Keratinocyte (primary cell): ENCODE results near the gene EPS8L2. TPM values are rescaled to one million over a fixed set of nuclear protein-coding genes. Genes with fewer than 3 reads are reported as not detected.
A peak's percentile ranks its signal among the peaks of the same experiment; 100 is the strongest.

Experiments used
- DNase-seq: peaks from one replicate; pipeline ENCODE4 v3.0.0-alpha.2; 2011; ENCODE audit warnings: low read depth, missing footprints, low spot score
- FAIRE-seq: peaks from 2 replicates; lab custom pipeline; 2011; peaks lifted over from hg19 to GRCh38; lab: Jason Lieb, UNC
- H2AFZ ChIP-seq: 2 replicates; pipeline ENCODE4 v1.6.0; 2012; ENCODE audit warnings: low read length, control low read depth, inconsistent platforms; ENCODE audit not compliant: control insufficient read depth
- H3K27ac ChIP-seq: 2 replicates; pipeline ENCODE4 v1.5.1; 2011; ENCODE audit warnings: low read length; ENCODE audit not compliant: control insufficient read depth, insufficient read depth
- H3K27me3 ChIP-seq: 3 replicates; pipeline ENCODE4 v1.6.0; 2011; ENCODE audit warnings: low read length; ENCODE audit not compliant: control insufficient read depth, insufficient read depth; ENCODE audit errors: extremely low read depth
- H3K36me3 ChIP-seq, 2 experiments: 2 replicates in 1 of 2; 3 replicates in 1 of 2; pipeline ENCODE4 v1.5.1; 2011; ENCODE audit warnings: low read length in 2 of 2, mild to moderate bottlenecking in 1 of 2; ENCODE audit not compliant: control insufficient read depth in 2 of 2, insufficient read depth in 2 of 2; ENCODE audit errors: extremely low read depth in 1 of 2
- H3K4me1 ChIP-seq: 3 replicates; pipeline ENCODE4 v1.5.1; 2011; ENCODE audit warnings: low read length; ENCODE audit not compliant: control insufficient read depth, insufficient read depth; ENCODE audit errors: extremely low read depth
- H3K4me2 ChIP-seq: 3 replicates; pipeline ENCODE4 v1.6.0; 2011; ENCODE audit warnings: low read depth, low read length; ENCODE audit not compliant: control insufficient read depth, insufficient read depth; ENCODE audit errors: extremely low read depth
- H3K4me3 ChIP-seq, 3 experiments: fragments of 200-600 bp in 1 of 3; sonication (generic) in 1 of 3; 2 replicates in 2 of 3; 3 replicates in 1 of 3; pipeline ENCODE4 v1.5.1; 2011 to 2016; ENCODE audit warnings: low read length in 3 of 3, mild to moderate bottlenecking in 3 of 3, control low read depth in 2 of 3, inconsistent platforms in 1 of 3, low read depth in 1 of 3, mixed read lengths in 1 of 3, mixed run types in 1 of 3, moderate library complexity in 1 of 3; ENCODE audit not compliant: control insufficient read depth in 2 of 3, insufficient read depth in 2 of 3; ENCODE audit errors: extremely low read depth in 1 of 3
- H3K79me2 ChIP-seq: 2 replicates; pipeline ENCODE4 v1.6.0; 2012; ENCODE audit warnings: low read length; ENCODE audit not compliant: control insufficient read depth, insufficient read depth
- H3K9ac ChIP-seq: 3 replicates; pipeline ENCODE4 v1.6.0; 2011; ENCODE audit warnings: low read length; ENCODE audit not compliant: control insufficient read depth, insufficient read depth; ENCODE audit errors: extremely low read depth
- H3K9me1 ChIP-seq: 3 replicates; pipeline ENCODE4 v1.6.0; 2011; ENCODE audit warnings: low read length; ENCODE audit not compliant: control insufficient read depth, insufficient read depth; ENCODE audit errors: extremely low read depth
- H3K9me3 ChIP-seq: 2 replicates; pipeline ENCODE4 v1.5.1; 2012; ENCODE audit warnings: low read depth, low read length; ENCODE audit not compliant: control insufficient read depth
- H4K20me1 ChIP-seq: 3 replicates; pipeline ENCODE4 v1.6.0; 2011; ENCODE audit warnings: low read length; ENCODE audit not compliant: control insufficient read depth, insufficient read depth; ENCODE audit errors: extremely low read depth
- CTCF ChIP-seq, 3 experiments: IDR thresholded peaks in 1 of 3; conservative IDR thresholded peaks in 1 of 3; optimal IDR thresholded peaks in 1 of 3; 2 replicates in 2 of 3; 3 replicates in 1 of 3; pipeline versions ENCODE3 to v1.5.1; 2011; ENCODE audit warnings: low read length in 3 of 3, mild to moderate bottlenecking in 3 of 3, moderate library complexity in 2 of 3, control low read depth in 1 of 3, inconsistent platforms in 1 of 3; ENCODE audit not compliant: insufficient read depth in 2 of 3; ENCODE audit errors: extremely low read depth in 1 of 3
- EZH2 ChIP-seq: IDR thresholded peaks from one replicate; pipeline ENCODE4 v1.6.1; 2012; ENCODE audit warnings: inconsistent platforms, mild to moderate bottlenecking, low read length, moderate library complexity
- dilution Hi-C: fragments of 300-500 bp; cut with MboI; formaldehyde crosslinking; loops from one replicate; pipeline ENCODE4 v1.7.0; 2020; ENCODE audit warnings: low sequenced_read_pairs; ENCODE audit not compliant: extremely low pct_ligation_motif_present
- polyA plus RNA-seq, 5 experiments: library from polyadenylated mRNA; depleted of rRNA in 3 of 5; stranded (reverse) in 3 of 5; stranded (forward) in 1 of 5; unstranded in 1 of 5; fragments of >200 nt; gene quantifications; 1 replicate in 1 of 5; 2 replicates in 3 of 5; 3 replicates in 1 of 5; pipeline versions ENCODE4 v1.2.1 to v1.2.3, GENCODE V29; 2011 to 2012; ENCODE audit warnings: missing spikeins in 2 of 5, low read depth in 1 of 5, low replicate concordance in 1 of 5

EPS8L2 gene
- polyA plus RNA-seq, 1 donor (not counting 4 experiments of a cell fraction or from before 2014, with no cell fraction given): 114 TPM

DNA sequence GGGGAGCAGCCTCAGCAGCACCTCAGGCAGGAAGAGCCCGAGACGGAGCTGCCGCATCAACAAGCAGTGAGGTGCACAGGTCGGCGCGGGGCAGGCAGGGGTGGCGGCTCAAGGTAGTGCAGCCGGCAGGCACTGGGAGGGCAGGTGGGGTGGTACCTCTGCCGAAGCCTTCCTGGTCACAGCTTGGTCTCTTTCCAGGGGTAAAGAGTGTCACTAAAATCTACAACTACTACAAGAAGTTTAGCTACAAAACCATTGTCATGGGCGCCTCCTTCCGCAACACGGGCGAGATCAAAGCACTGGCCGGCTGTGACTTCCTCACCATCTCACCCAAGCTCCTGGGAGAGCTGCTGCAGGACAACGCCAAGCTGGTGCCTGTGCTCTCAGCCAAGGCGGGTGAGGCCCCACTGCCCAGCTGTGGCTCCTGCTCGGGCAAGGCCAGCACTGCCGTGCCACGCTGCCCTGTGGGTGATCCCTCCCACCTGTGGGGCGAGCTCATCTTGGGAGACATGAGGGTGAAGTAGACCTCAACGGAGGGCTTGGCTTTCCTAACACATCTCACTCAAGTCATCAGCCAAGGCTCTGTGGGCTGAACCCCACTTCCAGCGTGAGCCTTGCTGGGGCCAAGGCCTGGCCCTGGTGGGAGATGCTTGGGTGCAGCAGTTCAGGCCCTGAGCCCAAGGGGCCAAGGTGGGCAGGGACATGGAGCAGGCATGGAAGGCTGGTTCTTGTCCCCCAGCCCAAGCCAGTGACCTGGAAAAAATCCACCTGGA lies 57.7 kb downstream of the EPS8L2 start:
- Histone ChIP-seq H3K4me2 (peak overlapping the region; percentile 22), H2AFZ (no peak overlapping the region), H3K4me3 (no peak overlapping the region), H3K9ac (peak overlapping the region; percentile 50), H3K27ac (peak overlapping the region; percentile 17), H4K20me1 (peaks cover 11% of the 10 kb centered on the region), H3K36me3 (peaks cover 38 to 41% of the 10 kb centered on the region in 2 experiments), H3K79me2 (no peaks in the 10 kb centered on the region), H3K9me3 (no peaks in the 10 kb centered on the region), H3K4me1 (peaks cover 19% of the 10 kb centered on the region), H3K27me3 (no peaks in the 10 kb centered on the region), H3K9me1 (peaks cover 3% of the 10 kb centered on the region)
- TF ChIP-seq EZH2 (no peak), CTCF (optimal IDR thresholded peaks at IDR 0.05 in 1 of 3, IDR thresholded peaks at IDR 0.05 in 1 of 3, conservative IDR thresholded peaks at IDR 0.05 in 1 of 3; ENCODE audit: extremely low read depth in 1 of 3, insufficient read depth in 2 of 3, low read length in 3 of 3) (no peak)
- FAIRE-seq: no peak
- dilution Hi-C loops: no loop called here
- no peak for DNase-seq

DNA sequence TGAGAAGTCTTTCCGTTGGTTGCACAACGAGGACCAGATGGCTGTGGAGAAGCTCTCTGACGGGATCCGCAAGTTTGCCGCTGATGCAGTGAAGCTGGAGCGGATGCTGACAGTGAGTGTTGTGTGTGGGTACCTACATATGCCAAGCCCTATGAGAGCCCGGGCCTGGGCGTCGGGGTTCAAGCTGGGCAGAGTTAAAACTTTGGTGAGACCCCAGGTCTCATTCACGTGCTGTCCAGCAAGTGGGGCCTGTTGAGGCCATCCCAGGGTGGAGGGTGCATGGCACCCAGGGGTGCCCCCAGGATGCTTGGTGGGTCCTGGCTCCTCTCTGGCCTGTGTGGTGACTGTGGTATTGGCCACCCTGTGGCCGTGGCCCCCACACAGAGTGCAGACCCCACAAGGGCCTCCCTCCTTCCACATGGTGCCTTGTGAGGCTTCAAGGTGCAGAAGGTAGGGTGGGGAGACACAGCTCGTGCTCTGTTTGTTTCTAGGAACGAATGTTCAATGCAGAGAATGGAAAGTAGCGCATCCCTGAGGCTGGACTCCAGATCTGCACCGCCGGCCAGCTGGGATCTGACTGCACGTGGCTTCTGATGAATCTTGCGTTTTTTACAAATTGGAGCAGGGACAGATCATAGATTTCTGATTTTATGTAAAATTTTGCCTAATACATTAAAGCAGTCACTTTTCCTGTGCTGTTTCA lies 58.4 kb downstream of the EPS8L2 start:
- dilution Hi-C loops: no loop called here
- peaks cover 35 to 41% of the 10 kb centered on the region in 2 experiments for H3K36me3 ChIP-seq

More for the DNA sequence above, 58.4 kb downstream of the EPS8L2 start:
- H3K9me3 ChIP-seq: no peaks in the 10 kb centered on the region
- H4K20me1 ChIP-seq: peaks cover 11% of the 10 kb centered on the region
- no peak overlapping the region for H3K27ac ChIP-seq
- H3K9ac ChIP-seq: no peak overlapping the region
- H2AFZ ChIP-seq: no peak overlapping the region
- H3K4me3 ChIP-seq: no peak overlapping the region
- H3K4me2 ChIP-seq: no peak overlapping the region
- no peak for TF ChIP-seq CTCF (optimal IDR thresholded peaks at IDR 0.05 in 1 of 3, IDR thresholded peaks at IDR 0.05 in 1 of 3, conservative IDR thresholded peaks at IDR 0.05 in 1 of 3; ENCODE audit: extremely low read depth in 1 of 3, insufficient read depth in 2 of 3, low read length in 3 of 3)
- TF ChIP-seq EZH2: no peak
- peaks cover 19% of the 10 kb centered on the region for H3K4me1 ChIP-seq
- no peak for DNase-seq
- H3K9me1 ChIP-seq: peaks cover 3% of the 10 kb centered on the region
- no peaks in the 10 kb centered on the region for H3K79me2 ChIP-seq
- no peaks in the 10 kb centered on the region for H3K27me3 ChIP-seq
- FAIRE-seq: no peak
